GM12892 (cell line): ENCODE measurements around the gene MRM2.

ENCODE experiments used
- POLR2A ChIP-seq: IDR thresholded peaks from 2 replicates; pipeline ENCODE4 v1.6.1; 2011; ENCODE audit warnings: low read depth, low read length, control low read depth
- TAF1 ChIP-seq: IDR thresholded peaks from 2 replicates; pipeline ENCODE4 v1.6.1; 2011; ENCODE audit warnings: low read depth, mild to moderate bottlenecking, control low read depth, low read length, borderline replicate concordance

DNA sequence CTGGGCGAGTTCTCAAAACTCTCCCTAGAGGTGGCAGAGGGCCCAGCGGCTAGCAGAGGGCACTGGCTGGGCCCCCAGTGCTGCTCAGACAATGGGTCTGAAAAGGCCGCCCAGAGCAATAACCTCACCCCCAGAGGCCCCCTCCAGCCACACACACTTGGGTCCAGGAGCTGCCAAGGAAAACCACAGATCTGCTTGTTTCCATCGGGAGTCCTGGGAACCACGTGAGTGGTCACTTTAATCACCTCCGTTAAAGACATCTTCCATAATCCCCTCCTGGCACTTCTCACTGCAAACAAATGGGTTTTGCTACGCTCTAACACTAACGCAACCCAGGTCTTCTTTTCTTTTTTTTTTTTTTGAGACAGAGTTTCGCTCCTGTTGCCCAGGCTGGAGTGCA, 30.0 kb upstream of the MRM2 start:
- TF ChIP-seq POLR2A (no peak), TAF1 (no peak)
